Coronary artery (tissue), 2 donors: ENCODE results near the gene MAP3K20.
"Not testable (repeated sequence)": the region's sequence is repeated elsewhere in the genome, so short reads cannot be mapped to it uniquely, and the experiment has no call there.

Experiments
- DNase-seq: peaks from one replicate; pipeline ENCODE4 v3.0.0-alpha.2; 2017; ENCODE audit warnings: low spot score
- H3K27ac ChIP-seq, 2 donors: fragments of 200-600 bp; sonication (generic); one replicate each; pipeline ENCODE4 v1.5.1; 2016 to 2019
- H3K4me3 ChIP-seq: fragments of 200-600 bp; sonication (generic); 2 replicates; pipeline ENCODE4 v1.5.1; 2016; ENCODE audit warnings: mild to moderate bottlenecking, moderate library complexity
- CTCF ChIP-seq: fragments of 200-600 bp; sonication (generic); IDR thresholded peaks from one replicate; pipeline ENCODE4 v1.5.1; 2019; ENCODE audit warnings: antibody characterized with exemption

The MAP3K20 gene

GRCh38 chr2:173271135-173271534, 195.5 kb downstream of the MAP3K20 start:
- Histone ChIP-seq H3K4me3 (no peak overlapping the region), H3K27ac (no peak overlapping the region)
- no peak for DNase-seq
- TF ChIP-seq CTCF, result no peak

GRCh38 chr2:173271825-173272224, 196.2 kb downstream of the MAP3K20 start:
- Histone ChIP-seq H3K4me3 (no peak overlapping the region), H3K27ac (no peak overlapping the region)
- no peak for DNase-seq
- no peak for TF ChIP-seq CTCF

- DNase-seq, result no peak
- no peak overlapping the region for H3K27ac ChIP-seq
- no peak overlapping the region for H3K4me3 ChIP-seq
- TF ChIP-seq CTCF, result no peak
Measured at GRCh38 chr2:173272849-173273248, 197.2 kb downstream of the MAP3K20 start.

- no peak for TF ChIP-seq CTCF
- no peak for DNase-seq
- Histone ChIP-seq H3K4me3 (no peak overlapping the region), H3K27ac (no peak overlapping the region)
Measured at GRCh38 chr2:173278794-173279526, 203.3 kb downstream of the MAP3K20 start.

- H3K27ac ChIP-seq, result no peak overlapping the region
Measured at GRCh38 chr2:173279527-173279868, 203.9 kb downstream of the MAP3K20 start.

GRCh38 chr2:173280853-173281252, 205.2 kb downstream of the MAP3K20 start:
- H3K4me3 ChIP-seq, result no peak overlapping the region
- H3K27ac ChIP-seq, result no peak overlapping the region
- TF ChIP-seq CTCF, result no peak
- no peak for DNase-seq

More at GRCh38 chr2:173279527-173279868, 203.9 kb downstream of the MAP3K20 start:
- no peak for DNase-seq
- TF ChIP-seq CTCF, result no peak
- H3K4me3 ChIP-seq, result no peak overlapping the region

GRCh38 chr2:173281898-173282297, 206.3 kb downstream of the MAP3K20 start:
- not testable (repeated sequence) for H3K27ac ChIP-seq, DNase-seq, H3K4me3 ChIP-seq
